IMR-90 (cell line): ENCODE measurements around the gene RRP1. TPM values are rescaled to one million over a fixed set of nuclear protein-coding genes. Genes with fewer than 3 reads are reported as not detected.

Experiments used
- ATAC-seq: fragments of 200-7000 bp; cut with Tn5 transposase; 2 replicates; pipeline ENCODE4 v1.9.1; 2020; ENCODE audit warnings: low read depth, mild to moderate bottlenecking, moderate library complexity
- BruUV-seq: library from RNA; stranded (reverse); fragments of 400-500 nt; replicated peaks from 2 replicates; lab custom pipeline; 2021; lab: Mats Ljungman, UMichigan
- CTCF ChIA-PET: fragments of 300-600 bp; formaldehyde crosslinking; extraction: SDS; loops from one replicate; lab custom pipeline; 2021; ENCODE audit warnings: antibody characterized with exemption; lab: Yijun Ruan, JAX
- POLR2A ChIA-PET: fragments of 300-600 bp; sonication (Branson Sonifier 250); formaldehyde crosslinking; loops from one replicate; lab custom pipeline; 2022; ENCODE audit warnings: antibody characterized with exemption; ENCODE audit not compliant: unreplicated experiment; lab: Charles Lee
- DNase-seq: peaks from one replicate; pipeline ENCODE4 v3.0.0; 2013
- H2AFZ ChIP-seq: replicated peaks from 2 replicates; pipeline ENCODE3; 2013; ENCODE audit warnings: low read length, mild to moderate bottlenecking; ENCODE audit not compliant: poor library complexity
- H2AK5ac ChIP-seq: 2 replicates; pipeline ENCODE4 v1.6.1; 2013; ENCODE audit warnings: low read depth, low read length, inconsistent platforms
- H2AK9ac ChIP-seq: replicated peaks from 2 replicates; pipeline ENCODE3; 2013; ENCODE audit warnings: mild to moderate bottlenecking, low read depth, low read length, moderate library complexity; ENCODE audit not compliant: poor library complexity
- H2BK120ac ChIP-seq: 2 replicates; pipeline ENCODE4 v1.6.1; 2013; ENCODE audit warnings: low read depth, low read length, inconsistent platforms
- H2BK15ac ChIP-seq: 3 replicates; pipeline ENCODE4 v1.6.1; 2013; ENCODE audit warnings: low read depth, low read length, inconsistent platforms
- H2BK20ac ChIP-seq: 2 replicates; pipeline ENCODE4 v1.6.1; 2013; ENCODE audit warnings: low read depth, mild to moderate bottlenecking, inconsistent platforms, low read length, moderate library complexity
- H2BK5ac ChIP-seq: 2 replicates; pipeline ENCODE4 v1.6.1; 2013; ENCODE audit warnings: mild to moderate bottlenecking, low read depth, low read length, inconsistent platforms; ENCODE audit not compliant: poor library complexity, severe bottlenecking
- H3K14ac ChIP-seq: replicated peaks from 2 replicates; pipeline ENCODE4 v1.6.1; 2013; ENCODE audit warnings: low read depth, low read length, inconsistent platforms
- H3K18ac ChIP-seq: 2 replicates; pipeline ENCODE4 v1.6.1; 2013; ENCODE audit warnings: low read depth, low read length, control low read depth
- H3K23ac ChIP-seq: 2 replicates; pipeline ENCODE4 v1.6.1; 2013; ENCODE audit warnings: low read depth, low read length, inconsistent platforms
- H3K27ac ChIP-seq: 2 replicates; pipeline ENCODE4 v1.5.1; 2013; ENCODE audit warnings: mild to moderate bottlenecking, control low read depth, low read length; ENCODE audit not compliant: insufficient read depth
- H3K27me3 ChIP-seq: 2 replicates; pipeline ENCODE4 v1.6.1; 2013; ENCODE audit warnings: low read length; ENCODE audit not compliant: control insufficient read depth, insufficient read depth
- H3K36me3 ChIP-seq: 2 replicates; pipeline ENCODE4 v1.6.1; 2013; ENCODE audit warnings: low read length, mixed read lengths; ENCODE audit not compliant: control insufficient read depth, insufficient read depth
- H3K4ac ChIP-seq: 2 replicates; pipeline ENCODE4 v1.6.1; 2013; ENCODE audit warnings: low read depth, low read length, inconsistent platforms
- H3K4me1 ChIP-seq: 2 replicates; pipeline ENCODE4 v1.6.1; 2013; ENCODE audit warnings: low read length, mixed read lengths; ENCODE audit not compliant: control insufficient read depth, insufficient read depth
- H3K4me2 ChIP-seq: 2 replicates; pipeline ENCODE4 v1.6.1; 2013; ENCODE audit warnings: low read depth, mild to moderate bottlenecking, control low read depth, low read length, moderate library complexity
- H3K4me3 ChIP-seq: 2 replicates; pipeline ENCODE4 v1.5.1; 2013; ENCODE audit warnings: low read depth, mild to moderate bottlenecking, control low read depth, low read length, moderate library complexity; ENCODE audit not compliant: insufficient read depth
- H3K56ac ChIP-seq: 2 replicates; pipeline ENCODE4 v1.6.1; 2013; ENCODE audit warnings: low read length, inconsistent platforms; ENCODE audit not compliant: insufficient read depth; ENCODE audit errors: extremely low read depth
- H3K79me1 ChIP-seq, 2 experiments: 2 replicates each; pipeline ENCODE4 v1.6.1; 2013; ENCODE audit warnings: low read length in 2 of 2, inconsistent platforms in 1 of 2, low read depth in 1 of 2
- H3K9ac ChIP-seq: 2 replicates; pipeline ENCODE4 v1.6.1; 2013; ENCODE audit warnings: low read depth, low read length, control low read depth
- H3K9me1 ChIP-seq: 2 replicates; pipeline ENCODE4 v1.6.1; 2013; ENCODE audit warnings: low read length, inconsistent platforms; ENCODE audit not compliant: insufficient read depth
- H3K9me3 ChIP-seq: 2 replicates; pipeline ENCODE4 v1.6.1; 2013; ENCODE audit warnings: low read length; ENCODE audit not compliant: control insufficient read depth, insufficient read depth
- H4K20me1 ChIP-seq: 2 replicates; pipeline ENCODE4 v1.6.1; 2013; ENCODE audit warnings: low read length, inconsistent platforms; ENCODE audit not compliant: insufficient read depth
- H4K5ac ChIP-seq: 2 replicates; pipeline ENCODE4 v1.6.1; 2013; ENCODE audit warnings: mild to moderate bottlenecking, low read depth, low read length, control low read depth
- H4K8ac ChIP-seq, 2 experiments: 2 replicates each; pipeline ENCODE4 v1.6.1; 2013; ENCODE audit warnings: low read depth in 2 of 2, low read length in 2 of 2, control low read depth in 1 of 2, inconsistent platforms in 1 of 2
- H4K91ac ChIP-seq: 2 replicates; pipeline ENCODE4 v1.6.1; 2013; ENCODE audit warnings: low read depth, low read length, inconsistent platforms; ENCODE audit not compliant: insufficient read depth
- BHLHE40 ChIP-seq: fragments of 150-350 bp; IDR thresholded peaks from 2 replicates; pipeline ENCODE4 v1.6.1; 2016; ENCODE audit warnings: mild to moderate bottlenecking, low read depth, low read length
- ELK1 ChIP-seq: fragments of 150-350 bp; IDR thresholded peaks from 2 replicates; pipeline ENCODE4 v1.6.1; 2016; ENCODE audit warnings: low read depth, mild to moderate bottlenecking, low read length, moderate library complexity, borderline replicate concordance
- FOS ChIP-seq: fragments of 150-350 bp; IDR thresholded peaks from 2 replicates; pipeline ENCODE4 v1.6.1; 2016; ENCODE audit warnings: low read depth, low read length
- MAFK ChIP-seq: IDR thresholded peaks from 2 replicates; pipeline ENCODE4 v1.6.1; 2012; ENCODE audit warnings: low read depth, low read length, improper control_type of control experiment
- MAZ ChIP-seq: IDR thresholded peaks from 2 replicates; pipeline ENCODE4 v1.6.1; 2012; ENCODE audit warnings: low read depth, mild to moderate bottlenecking, low read length, improper control_type of control experiment, moderate library complexity, borderline replicate concordance
- RFX5 ChIP-seq: IDR thresholded peaks from 2 replicates; pipeline ENCODE4 v1.8.0; 2012; ENCODE audit warnings: low read depth, mild to moderate bottlenecking, low read length, moderate library complexity
- WGBS, 2 experiments: methylation state at CpG; one replicate each; pipeline versions ENCODE4 v1.1.5 to v1.1.7; 2013; ENCODE audit warnings: missing lambda C conversion rate in 2 of 2; ENCODE audit not compliant: insufficient read length in 1 of 2; ENCODE audit errors: extremely low coverage in 2 of 2; 5-methylcytosine and 5-hydroxymethylcytosine counted together
- dilution Hi-C: fragments of 300-500 bp; cut with HindIII; formaldehyde crosslinking; loops from one replicate; pipeline ENCODE4 v1.14.3; 2018; ENCODE audit warnings: low sequenced_read_pairs; ENCODE audit not compliant: unreplicated experiment
- in situ Hi-C: fragments of 300-500 bp; cut with MboI; formaldehyde crosslinking; loops from 3 replicates; pipeline ENCODE4 v1.14.3; 2019; ENCODE audit warnings: low sequenced_read_pairs, inconsistent platforms, mixed read lengths
- intact Hi-C: fragments of 100-400 bp; cut with micrococcal nuclease; formaldehyde crosslinking; loops from 2 replicates; pipeline ENCODE4 v1.10.0; 2022
- polyA plus RNA-seq, 3 experiments: library from polyadenylated mRNA; depleted of rRNA; stranded (reverse); fragments of >200 nt; gene quantifications; 2 replicates each; pipeline ENCODE4 v1.2.3, GENCODE V29; 2012; ENCODE audit warnings: low replicate concordance in 1 of 3
- total RNA-seq: library from RNA; depleted of rRNA; stranded (reverse); fragments of >200 nt; gene quantifications from 2 replicates; pipeline ENCODE4 v1.2.3, GENCODE V29; 2012

Gene RRP1
- total and polyA plus RNA-seq, 2 of the 4 experiments (the other 2 are of a cell fraction), result 20.2 to 23.3 TPM

- peaks cover 7% of the 10 kb centered on the region for H4K20me1 ChIP-seq
- no peak overlapping the region for H2AK9ac ChIP-seq
- H4K5ac ChIP-seq, result no peak overlapping the region
- no peak for DNase-seq
- H3K4me2 ChIP-seq, result no peak overlapping the region
- no peak overlapping the region for H2BK5ac ChIP-seq
- no peak overlapping the region for H3K23ac ChIP-seq
- H3K14ac ChIP-seq, result no peak overlapping the region
- H4K91ac ChIP-seq, result no peak overlapping the region
- no peak overlapping the region for H3K9ac ChIP-seq
- dilution Hi-C loops, result no loop called here
- H3K9me3 ChIP-seq, result no peaks in the 10 kb centered on the region
- no peak overlapping the region for H2BK15ac ChIP-seq
- H3K36me3 ChIP-seq, result no peaks in the 10 kb centered on the region
- peak overlapping the region; percentile 61 for H2AFZ ChIP-seq
- H4K8ac ChIP-seq, result no peak overlapping the region
- intact Hi-C loops, result no loop called here
- H3K79me1 ChIP-seq, result no peaks in the 10 kb centered on the region
- no peak for ATAC-seq
- no peak overlapping the region for H3K27ac ChIP-seq
- peaks cover 2% of the 10 kb centered on the region; the same call in 1 of the 2 replicates for H3K4me1 ChIP-seq
- no peak overlapping the region for H3K56ac ChIP-seq
- H2AK5ac ChIP-seq, result no peak overlapping the region
- in situ Hi-C loops, result no loop called here
- BruUV-seq, result no TSS peak
- ChIA-PET POLR2A (no interaction called here), CTCF (no interaction called here)
- no peaks in the 10 kb centered on the region; the same call in 1 of the 2 replicates for H3K27me3 ChIP-seq
- WGBS, 2 experiments, result 79% methylated on average over 19 of the region's 27 CpGs; no CpG with 5 or more reads in 1 of the 2 experiments
- H3K18ac ChIP-seq, result no peak overlapping the region
- no peak for TF ChIP-seq ELK1
- TF ChIP-seq RFX5, result no peak
- no peak for TF ChIP-seq FOS
- TF ChIP-seq MAFK, result no peak
- no peak for TF ChIP-seq BHLHE40
- TF ChIP-seq MAZ, result no peak
- H3K4me3 ChIP-seq, result no peak overlapping the region
- H2BK20ac ChIP-seq, result no peak overlapping the region
- H2BK120ac ChIP-seq, result no peak overlapping the region
- no peaks in the 10 kb centered on the region for H3K9me1 ChIP-seq
- no peak overlapping the region for H3K4ac ChIP-seq
Observed at GRCh38 chr21:43812139-43812821, 22.9 kb downstream of the RRP1 start.
